GM12891 (cell line): ENCODE data around the gene ST6GALNAC3.

Experiments used
- DNase-seq: peaks from one replicate; pipeline ENCODE4 v3.0.0; 2011; ENCODE audit warnings: low spot score; ENCODE audit not compliant: insufficient read length
- FAIRE-seq: peaks from 2 replicates; lab custom pipeline; 2011; peaks lifted over from hg19 to GRCh38; lab: Jason Lieb, UNC
- PAX5 ChIP-seq: IDR thresholded peaks from 2 replicates; pipeline ENCODE4 v1.6.1; 2011; ENCODE audit warnings: low read length, moderate library complexity, mild to moderate bottlenecking; ENCODE audit not compliant: insufficient read depth, severe bottlenecking
- POLR2A ChIP-seq: IDR thresholded peaks from 2 replicates; pipeline ENCODE4 v1.6.1; 2011; ENCODE audit warnings: low read depth, low read length, control low read depth
- POLR2AphosphoS5 ChIP-seq: IDR thresholded peaks from 2 replicates; pipeline ENCODE4 v1.6.1; 2011; ENCODE audit warnings: low read depth, low read length, control low read depth
- POU2F2 ChIP-seq: IDR thresholded peaks from 2 replicates; pipeline ENCODE4 v1.6.1; 2011; ENCODE audit warnings: low read depth, mild to moderate bottlenecking, control low read depth, low read length, moderate library complexity
- SPI1 ChIP-seq: IDR thresholded peaks from 2 replicates; pipeline ENCODE4 v1.6.1; 2011; ENCODE audit warnings: low read depth, low read length, control low read depth
- TAF1 ChIP-seq: IDR thresholded peaks from 2 replicates; pipeline ENCODE4 v1.6.1; 2011; ENCODE audit warnings: low read depth, low read length, control low read depth

Gene ST6GALNAC3

DNA sequence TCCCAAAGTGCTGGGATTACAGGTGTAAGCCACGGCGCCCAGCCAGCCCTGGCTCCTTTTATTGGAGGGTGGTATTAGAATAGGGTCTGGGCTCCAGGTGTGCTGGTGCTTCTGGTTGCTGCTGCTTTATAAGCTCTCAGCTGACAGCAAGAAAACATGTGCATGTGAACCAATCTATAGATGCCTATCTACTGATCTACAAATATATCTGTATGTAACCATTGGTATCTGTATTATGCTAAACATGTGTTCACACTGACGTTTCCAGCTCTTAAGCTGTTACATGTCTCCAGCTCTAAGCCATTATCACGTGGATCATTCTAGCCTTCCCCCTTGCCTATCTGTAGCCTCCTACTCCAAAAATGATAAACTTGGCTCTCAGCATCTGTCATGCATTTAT lies 82.4 kb downstream of the ST6GALNAC3 start:
- FAIRE-seq = no peak
- no peak for DNase-seq
- TF ChIP-seq SPI1 (no peak), POU2F2 (no peak), POLR2A (no peak), TAF1 (no peak), POLR2AphosphoS5 (no peak)

DNA sequence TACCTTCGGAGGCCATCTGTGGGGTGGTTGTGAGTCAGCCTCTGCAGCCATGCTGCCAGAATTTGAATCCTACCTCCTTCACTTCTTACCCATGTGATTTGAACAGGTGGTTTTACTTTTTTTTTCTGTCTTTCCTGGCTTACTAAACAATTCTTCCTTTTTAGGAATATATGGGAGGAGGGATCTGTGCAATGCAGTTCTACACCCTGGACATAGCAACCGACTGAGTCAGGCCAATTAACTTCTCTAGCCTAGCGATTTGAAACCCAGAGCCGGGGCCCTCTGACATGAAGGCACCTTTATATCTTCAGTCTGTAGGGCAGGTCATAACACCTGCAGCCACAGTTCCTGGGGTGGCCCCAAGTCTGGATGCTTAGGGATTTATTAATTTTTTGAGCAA lies 83.6 kb downstream of the ST6GALNAC3 start:
- TF ChIP-seq SPI1 = no peak
- no peak for TF ChIP-seq POLR2AphosphoS5
- FAIRE-seq (no peak), DNase-seq (no peak)

DNA sequence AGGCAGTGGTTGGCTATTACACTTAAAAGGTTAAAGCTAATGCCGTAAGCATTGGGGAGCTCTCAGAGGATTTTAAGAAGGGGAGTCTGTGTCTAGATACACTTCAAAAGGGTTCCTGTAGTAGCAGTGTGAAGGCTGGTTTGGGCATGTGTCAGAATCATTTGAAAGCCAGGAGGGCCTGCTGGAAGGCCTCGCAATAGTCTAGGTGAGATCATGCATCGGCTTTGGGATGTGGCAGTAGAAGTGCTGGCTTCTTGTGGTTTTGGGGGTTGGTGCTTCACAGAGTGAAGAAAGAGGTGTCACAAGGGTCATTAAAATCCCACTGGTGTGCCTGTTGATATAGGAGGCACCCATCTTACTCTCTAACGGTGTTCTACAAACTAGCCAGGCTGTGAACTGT lies 85.7 kb downstream of the ST6GALNAC3 start:
- TF ChIP-seq PAX5 (no peak), SPI1 (no peak), POU2F2 (no peak), POLR2A (no peak), TAF1 (no peak), POLR2AphosphoS5 (no peak)
- no peak for DNase-seq
- FAIRE-seq = no peak

DNA sequence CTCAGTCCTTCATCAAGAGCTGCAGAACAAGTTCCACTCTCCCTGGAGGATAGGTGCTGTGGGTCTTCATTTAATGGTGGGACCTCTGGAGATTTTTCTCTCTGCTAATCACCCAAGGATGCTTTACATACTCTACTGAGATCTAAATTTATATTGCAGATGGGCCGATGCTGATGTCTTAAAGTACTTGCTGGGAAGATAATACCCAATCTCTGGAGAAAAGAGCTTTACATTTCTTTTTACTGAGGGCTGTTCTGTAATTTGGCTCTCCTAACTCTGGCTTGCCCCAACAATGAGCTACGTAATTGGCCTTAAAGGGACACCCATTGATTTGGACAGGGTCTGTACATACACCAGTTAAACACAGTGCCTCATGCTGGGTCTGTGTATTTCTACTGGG lies 86.9 kb downstream of the ST6GALNAC3 start:
- DNase-seq (no peak), FAIRE-seq (no peak)
- no peak for TF ChIP-seq POLR2AphosphoS5
- no peak for TF ChIP-seq PAX5
- no peak for TF ChIP-seq SPI1
- no peak for TF ChIP-seq TAF1
- no peak for TF ChIP-seq POLR2A
- no peak for TF ChIP-seq POU2F2

DNA sequence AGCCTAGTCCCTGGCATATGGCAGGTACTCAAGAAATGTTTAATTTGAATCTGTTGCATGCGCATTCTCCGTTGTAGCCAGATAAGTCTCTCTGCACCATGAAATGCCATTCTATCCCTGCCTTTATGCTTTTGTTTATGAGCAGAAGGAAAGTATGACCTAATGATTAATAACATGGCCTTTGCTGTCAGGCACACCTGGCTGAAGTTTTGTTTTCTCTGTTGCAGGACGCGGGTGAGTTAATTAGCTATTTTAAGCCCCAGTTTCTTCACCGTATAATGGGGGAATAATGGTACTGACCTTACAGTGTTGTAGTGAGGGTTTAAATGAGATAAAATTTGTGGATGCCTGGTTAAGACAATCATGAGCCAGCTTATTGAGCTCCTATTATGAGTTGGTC lies 87.7 kb downstream of the ST6GALNAC3 start:
- DNase-seq = no peak
- FAIRE-seq = no peak
- no peak for TF ChIP-seq POLR2A
- TF ChIP-seq POLR2AphosphoS5 = no peak
- TF ChIP-seq TAF1 = no peak

DNA sequence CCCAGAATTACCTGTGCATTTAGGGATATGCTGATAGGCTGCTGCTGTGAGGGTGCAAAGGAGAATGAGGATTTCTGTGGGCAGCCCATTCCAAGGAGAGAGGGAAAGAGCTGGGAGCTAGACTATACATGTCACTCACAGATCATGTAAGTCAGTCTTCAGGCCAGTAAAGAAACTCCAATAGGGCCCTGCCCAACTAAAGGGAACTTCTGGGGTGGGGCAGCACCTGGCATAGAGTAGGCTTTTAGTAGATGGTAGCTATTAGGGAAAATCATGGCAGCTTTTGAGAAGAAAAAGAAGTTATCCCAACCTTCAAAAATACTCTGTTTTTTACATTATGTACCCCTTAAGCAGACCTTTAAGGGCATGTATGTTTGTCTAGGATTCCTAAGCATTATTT lies 89.6 kb downstream of the ST6GALNAC3 start:
- DNase-seq = no peak
- FAIRE-seq = no peak
- TF ChIP-seq POU2F2 (no peak), POLR2AphosphoS5 (no peak), PAX5 (no peak), POLR2A (no peak), TAF1 (no peak), SPI1 (no peak)

DNA sequence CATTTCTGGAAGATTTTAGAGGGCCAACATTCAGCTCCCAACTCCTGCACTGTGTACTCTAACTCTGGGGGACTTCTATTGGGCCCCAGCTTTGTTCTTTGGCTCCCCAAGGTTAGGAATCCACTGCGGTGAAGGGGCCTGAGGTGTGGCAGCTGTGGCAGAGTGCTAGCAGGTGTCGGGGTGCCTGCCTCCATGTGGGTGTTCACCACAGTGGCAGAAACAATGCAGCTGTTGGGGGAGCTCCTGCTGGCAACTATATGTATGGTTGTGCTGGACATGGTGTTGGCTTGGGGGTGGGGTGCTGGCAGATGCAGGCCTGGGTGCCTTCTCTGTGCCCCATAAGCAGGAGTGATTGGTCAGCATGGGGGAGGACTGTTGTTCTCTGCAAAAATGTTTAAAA lies 95.5 kb downstream of the ST6GALNAC3 start:
- no peak for DNase-seq
- no peak for TF ChIP-seq POU2F2
- TF ChIP-seq TAF1 = no peak
- no peak for TF ChIP-seq PAX5
- no peak for TF ChIP-seq POLR2AphosphoS5
- TF ChIP-seq POLR2A = no peak
- TF ChIP-seq SPI1 = no peak
- no peak for FAIRE-seq

DNA sequence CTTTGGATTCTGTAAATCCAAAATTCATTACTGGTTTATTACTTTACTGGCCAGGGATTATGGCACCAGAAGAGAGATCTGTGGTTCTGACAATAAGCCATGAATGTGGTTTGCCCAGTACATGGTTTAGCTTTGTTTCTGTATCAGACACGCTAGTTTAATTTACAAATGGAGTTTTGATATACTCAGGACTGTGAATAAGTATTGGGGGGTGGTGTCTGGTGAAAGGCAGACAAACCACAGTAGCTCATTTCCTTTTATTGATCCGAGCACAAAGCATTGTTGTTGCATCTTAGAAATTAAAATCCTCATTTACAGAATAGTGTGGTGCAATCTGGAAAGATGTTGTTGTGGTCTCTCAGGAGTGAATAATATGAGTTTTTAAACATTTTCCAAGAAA lies 96.0 kb downstream of the ST6GALNAC3 start:
- FAIRE-seq = no peak
- TF ChIP-seq POLR2AphosphoS5 (no peak), SPI1 (no peak), PAX5 (no peak), POLR2A (no peak), POU2F2 (no peak)
- DNase-seq = no peak

DNA sequence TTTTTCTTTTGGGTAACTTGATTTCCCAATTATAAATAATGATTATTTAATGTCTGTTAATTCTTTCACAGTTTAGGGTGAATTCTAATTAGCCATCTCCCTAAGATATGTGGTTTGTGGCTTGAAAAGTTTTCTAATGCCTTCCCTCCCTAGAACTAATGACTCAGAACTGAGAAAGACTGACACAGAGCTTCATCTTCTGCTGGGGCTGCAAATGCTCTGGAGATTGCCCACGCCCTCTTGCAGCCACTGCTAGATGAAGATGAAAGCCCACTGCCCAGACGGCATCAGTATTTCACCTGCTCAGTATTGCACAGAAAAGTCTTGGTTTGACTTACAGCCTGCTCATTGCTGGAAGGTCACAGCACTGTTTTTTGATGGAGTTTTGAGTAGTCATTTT lies 101.5 kb downstream of the ST6GALNAC3 start:
- DNase-seq (no peak), FAIRE-seq (no peak)
- TF ChIP-seq POLR2A (no peak), SPI1 (no peak), POLR2AphosphoS5 (no peak), PAX5 (no peak), POU2F2 (no peak), TAF1 (no peak)

DNA sequence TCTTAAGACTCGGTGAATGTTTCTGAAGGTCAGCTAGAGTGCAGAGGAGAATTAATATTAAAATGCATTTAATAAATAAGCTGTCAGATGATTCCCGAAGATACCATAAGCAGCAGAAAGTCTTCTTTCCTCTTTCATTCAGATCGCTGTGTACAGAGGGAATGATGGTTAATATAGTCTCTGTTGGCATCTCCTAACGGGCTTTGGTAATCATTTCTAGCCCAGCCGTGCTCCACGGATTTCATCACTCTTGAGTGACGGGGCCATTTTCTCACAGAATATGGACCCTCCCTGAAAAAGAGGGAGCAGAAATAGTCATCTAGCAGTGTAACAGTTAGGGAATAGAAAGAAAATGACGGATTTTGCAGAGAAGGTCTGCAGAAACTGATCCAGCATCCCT lies 103.1 kb downstream of the ST6GALNAC3 start:
- FAIRE-seq (no peak), DNase-seq (no peak)
- TF ChIP-seq POLR2A = no peak
- TF ChIP-seq POU2F2 = no peak
- TF ChIP-seq TAF1 = no peak
- TF ChIP-seq SPI1 = no peak
- TF ChIP-seq POLR2AphosphoS5 = no peak
- TF ChIP-seq PAX5 = no peak
